Jurkat, Clone E6-1 (cell line): ENCODE measurements around the gene ADARB2.

ENCODE experiments used
- DNase-seq: peaks from one replicate; pipeline ENCODE4 v3.0.0-alpha.2; 2011; ENCODE audit warnings: low read depth, low spot score
- H3K4me3 ChIP-seq: 2 replicates; pipeline ENCODE4 v1.5.1; 2011; ENCODE audit warnings: mild to moderate bottlenecking, low read length, control low read depth, moderate library complexity

ADARB2 gene

DNA sequence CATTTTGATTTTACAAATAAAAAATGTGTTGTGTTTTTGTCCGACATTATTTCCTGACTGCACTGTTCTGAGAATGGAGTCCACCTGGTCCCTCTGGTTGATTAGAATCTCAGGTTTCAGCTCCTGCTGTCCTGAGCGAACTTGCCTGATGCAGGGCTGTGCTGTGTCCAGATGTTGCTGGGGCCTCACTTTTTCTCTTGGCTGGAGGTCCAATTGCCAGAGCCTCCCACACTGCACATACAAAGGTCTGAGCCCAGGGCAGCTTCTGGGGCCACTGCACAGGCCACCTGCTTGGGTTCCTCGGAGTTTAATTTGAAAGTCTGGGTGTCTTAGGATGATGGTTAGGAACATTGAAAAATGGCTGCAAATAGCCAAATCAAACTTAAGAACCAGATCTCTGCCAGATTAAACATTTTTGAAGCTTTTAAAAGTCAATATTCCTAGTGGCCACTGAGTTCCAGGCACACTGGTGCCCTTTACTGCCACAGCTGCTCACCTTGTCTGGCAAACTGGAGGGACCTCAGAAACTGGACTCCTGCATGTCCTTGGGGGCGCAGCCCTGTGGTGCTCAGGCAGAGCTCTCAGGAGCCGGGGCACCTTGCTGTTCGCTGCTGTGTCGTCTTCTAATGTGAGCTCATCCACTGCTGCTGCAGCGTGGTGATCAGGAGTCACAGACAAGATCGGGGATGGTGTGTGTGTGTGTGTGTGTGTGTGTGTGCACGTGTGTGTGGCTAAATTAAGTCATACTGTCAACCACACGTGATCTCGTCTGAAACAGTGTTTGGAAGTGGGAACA lies 606.1 kb downstream of the ADARB2 start:
- no peak for DNase-seq
- no peak overlapping the region for H3K4me3 ChIP-seq

DNA sequence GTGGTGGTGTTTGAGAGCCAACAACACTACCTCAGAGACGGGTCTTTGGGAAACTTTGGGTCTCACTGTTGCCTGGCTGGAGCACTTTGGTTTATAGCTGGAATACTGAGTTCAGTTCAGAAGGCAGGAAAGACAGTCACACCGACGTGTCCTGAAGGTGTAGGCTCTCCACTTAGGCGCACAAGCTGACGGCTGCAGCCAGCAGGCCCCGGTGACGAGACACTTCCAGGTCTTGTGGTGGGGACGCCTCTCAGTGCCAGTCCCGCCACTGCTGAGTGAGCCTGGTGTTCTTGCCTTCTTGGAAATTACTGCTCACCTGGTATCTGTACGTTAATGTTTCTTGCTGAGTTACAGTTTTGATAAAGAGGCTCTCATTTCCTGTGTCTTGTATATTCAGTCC lies 607.1 kb downstream of the ADARB2 start:
- no peak overlapping the region for H3K4me3 ChIP-seq
- no peak for DNase-seq

DNA sequence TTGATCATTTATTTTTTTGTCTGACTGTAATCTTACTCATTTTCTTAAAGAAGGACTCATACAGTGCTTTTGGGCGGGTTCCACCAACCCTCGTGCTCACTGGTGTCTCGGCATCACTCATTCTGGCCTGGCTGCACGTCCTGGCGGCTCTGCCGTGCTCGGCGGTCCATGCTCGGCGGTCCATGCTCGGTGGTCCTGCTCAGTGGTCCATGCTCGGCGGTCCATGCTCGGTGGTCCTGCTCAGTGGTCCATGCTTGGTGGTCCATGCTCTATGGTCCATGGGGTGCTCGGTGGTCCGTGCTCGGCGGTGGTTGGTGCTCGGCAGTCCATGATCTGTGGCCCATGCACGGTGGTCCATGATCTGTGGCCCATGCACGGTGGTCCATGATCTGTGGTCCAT lies 608.7 kb downstream of the ADARB2 start:
- no peak overlapping the region for H3K4me3 ChIP-seq
- no peak for DNase-seq

DNA sequence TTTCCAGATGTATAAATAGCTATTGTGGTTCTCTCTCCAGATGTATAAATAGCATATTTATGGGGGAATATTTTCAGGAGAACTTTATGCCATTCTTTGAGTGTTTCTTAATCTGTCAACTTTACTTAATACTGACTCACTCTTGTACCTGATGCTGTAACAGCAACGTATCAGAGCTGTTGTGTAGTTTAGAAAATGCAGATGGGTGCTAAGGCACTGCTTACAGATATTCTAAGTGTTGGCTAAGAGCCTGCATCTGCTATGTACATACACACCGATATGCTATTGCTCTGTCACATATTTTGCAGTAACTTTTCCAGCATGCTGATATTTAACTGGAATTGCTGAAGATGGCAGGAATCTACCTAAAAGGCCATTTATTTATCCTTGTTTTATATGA lies 609.2 kb downstream of the ADARB2 start:
- no peak overlapping the region for H3K4me3 ChIP-seq
- no peak for DNase-seq

DNA sequence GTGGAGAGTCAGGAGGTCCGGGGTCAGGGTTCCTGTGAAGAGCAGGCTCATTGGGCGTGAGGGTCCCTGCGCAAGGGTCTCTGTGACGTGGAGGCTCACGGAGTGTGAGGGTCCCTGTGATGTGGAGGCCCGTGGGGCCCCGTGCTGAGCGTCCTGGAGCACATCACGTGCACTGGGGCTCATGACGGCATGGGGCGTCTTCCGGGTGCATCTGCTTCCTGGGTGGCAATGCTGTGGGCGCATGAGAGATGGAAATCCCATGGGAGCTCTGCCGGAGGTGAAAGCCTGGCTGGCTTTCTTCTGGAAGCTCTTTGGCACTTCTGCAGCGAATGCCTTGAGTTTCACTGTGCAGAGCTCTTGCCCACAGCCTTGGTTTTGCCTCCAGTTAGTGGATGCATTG lies 609.7 kb downstream of the ADARB2 start:
- H3K4me3 ChIP-seq: no peak overlapping the region
- no peak for DNase-seq
